GM18507 (cell line): ENCODE measurements around the gene VSTM5.
"Not testable (repeated sequence)": the region's sequence is repeated elsewhere in the genome, so short reads cannot be mapped to it uniquely, and the experiment has no call there.

Source experiments
- DNase-seq: peaks from one replicate; pipeline ENCODE4 v3.0.0; 2011; ENCODE audit warnings: low read depth; ENCODE audit not compliant: insufficient read length; ENCODE audit errors: extremely low spot score
- FAIRE-seq: peaks from 2 replicates; lab custom pipeline; 2011; peaks lifted over from hg19 to GRCh38; lab: Jason Lieb, UNC

VSTM5 gene

DNA sequence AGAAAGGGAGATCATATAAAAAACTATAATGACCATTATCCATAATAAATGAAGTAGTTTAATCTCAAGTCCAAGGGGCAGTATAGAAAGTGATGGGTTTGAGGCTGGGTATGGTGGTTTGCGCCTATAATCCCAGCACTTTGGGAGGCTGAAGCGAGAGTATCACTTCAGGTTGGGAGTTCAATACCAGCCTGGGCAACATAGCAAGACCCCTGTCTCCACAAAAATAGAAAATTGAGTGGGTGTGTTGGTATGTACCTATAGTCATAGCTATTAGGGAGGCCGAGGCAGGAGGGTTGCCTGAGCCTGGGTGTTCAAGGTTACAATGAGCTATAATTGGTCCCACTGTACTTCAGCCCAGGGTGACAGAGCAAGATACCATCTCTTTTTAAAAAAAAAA is 42.4 kb downstream of the VSTM5 start:
- FAIRE-seq (no peak), DNase-seq (no peak)

DNA sequence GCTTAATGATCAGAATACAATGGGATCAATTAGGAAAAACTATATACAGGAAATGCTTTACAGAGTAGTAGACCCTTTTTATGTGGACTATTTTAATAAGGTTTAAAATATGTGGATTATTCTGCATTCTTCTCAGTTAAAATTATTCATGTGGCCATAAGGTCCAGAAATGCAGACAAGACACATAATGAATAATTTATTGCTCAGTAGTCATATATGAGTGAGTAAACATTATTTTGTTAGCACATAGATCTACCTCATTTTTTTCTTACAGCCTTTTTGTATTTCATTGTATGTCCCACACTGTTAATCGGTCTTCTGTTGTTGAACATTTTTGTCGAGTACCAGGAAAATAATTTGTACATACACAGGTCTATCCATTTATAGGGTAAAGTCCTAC is 45.5 kb downstream of the VSTM5 start:
- DNase-seq (no peak), FAIRE-seq (no peak)

DNA sequence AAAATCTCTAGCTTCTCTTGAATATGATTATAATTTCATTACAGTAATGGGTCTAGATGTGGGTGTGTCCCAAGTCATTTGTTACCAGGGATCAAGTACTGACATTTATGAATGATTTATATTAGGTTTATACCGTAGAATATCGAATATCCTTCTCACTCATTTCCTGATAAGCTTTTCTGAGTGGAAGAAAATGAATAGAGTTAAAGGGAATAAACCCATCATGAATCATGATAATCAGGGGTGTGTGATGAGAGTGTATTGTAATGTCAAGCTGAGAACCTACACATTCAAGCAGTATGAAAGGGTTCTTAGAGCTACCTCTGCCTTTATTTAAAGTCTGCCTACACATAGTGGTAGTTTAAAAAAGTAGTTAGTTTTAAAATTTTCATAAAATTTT is 49.1 kb downstream of the VSTM5 start:
- no peak for FAIRE-seq
- DNase-seq = no peak

DNA sequence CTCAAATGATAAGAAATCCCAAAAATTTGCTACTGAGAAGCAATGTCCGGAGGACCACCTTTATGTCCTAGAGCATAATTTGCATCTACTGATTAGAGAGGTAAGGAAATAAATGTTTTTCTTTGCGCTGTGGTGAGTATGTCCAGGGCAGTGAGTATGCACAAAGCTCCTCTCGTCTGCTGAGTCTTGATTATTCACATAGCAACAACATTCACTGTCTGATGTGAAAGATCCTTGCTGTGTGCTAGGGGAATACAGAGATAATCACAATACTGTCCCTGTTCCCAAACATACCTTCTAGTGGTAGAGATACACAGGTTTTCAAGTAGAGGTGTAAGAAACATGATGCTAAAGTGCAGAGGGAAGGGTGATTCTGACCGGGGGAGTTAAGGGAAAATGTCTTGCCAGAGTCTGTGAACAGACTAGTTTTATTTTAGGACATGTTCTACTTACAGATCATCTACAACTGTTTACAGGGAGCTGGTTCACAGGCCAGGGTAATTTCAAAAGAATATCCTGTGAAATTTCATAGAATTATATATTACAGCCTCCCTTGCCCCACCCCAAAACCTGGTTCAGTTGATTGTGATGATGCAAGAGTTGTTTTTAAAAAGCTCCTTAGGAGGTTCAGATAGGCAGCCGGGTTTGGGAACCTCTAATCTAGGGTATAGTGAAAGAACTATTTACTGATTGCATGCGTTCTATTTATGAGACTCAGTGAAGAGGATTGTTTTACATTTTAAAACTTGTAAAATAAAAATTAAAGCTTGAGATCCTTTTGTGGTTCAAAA is 53.8 kb downstream of the VSTM5 start:
- FAIRE-seq = no peak
- no peak for DNase-seq

- no peak for FAIRE-seq
- DNase-seq = no peak
Measured at GRCh38 chr11:93791493-93791892, 58.9 kb downstream of the VSTM5 start.

- peak; percentile 12 for DNase-seq
- no peak for FAIRE-seq
Measured at GRCh38 chr11:93784935-93785360, 65.5 kb downstream of the VSTM5 start.

GRCh38 chr11:93784145-93784934 is 66.1 kb downstream of the VSTM5 start, which contains the start of gene MED17:
Gene MED17 (plus strand): TSS chr11:93784282. CDS start chr11:93784514, 232 bp downstream.
- DNase-seq (peak; percentile 80), FAIRE-seq (peak; percentile 95)

GRCh38 chr11:93783765-93784144 is 66.7 kb downstream of the VSTM5 start:
- DNase-seq (no peak), FAIRE-seq (no peak)

- no peak for DNase-seq
- FAIRE-seq = no peak
Measured at GRCh38 chr11:93783362-93783761, 67.1 kb downstream of the VSTM5 start.

DNA sequence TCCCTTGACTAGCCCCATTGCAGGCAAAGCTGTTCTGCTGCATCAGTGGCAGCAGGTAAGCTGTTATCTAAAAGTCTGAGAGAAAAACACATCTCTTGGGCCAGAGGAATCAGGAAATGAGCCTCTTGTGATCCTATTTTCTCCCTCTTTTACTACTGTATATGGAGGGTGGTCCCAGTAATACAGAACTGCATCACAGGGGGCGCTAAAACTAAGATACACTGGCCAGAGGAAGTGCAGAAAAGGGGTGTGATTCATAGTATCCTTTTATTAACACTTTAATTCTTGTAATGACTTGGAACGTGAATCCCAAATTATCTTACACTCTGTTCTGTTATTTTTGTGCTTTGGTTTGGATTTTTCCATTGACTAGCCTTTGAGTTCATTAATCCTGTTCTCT is 75.1 kb downstream of the VSTM5 start:
- FAIRE-seq = no peak
- DNase-seq = no peak

DNA sequence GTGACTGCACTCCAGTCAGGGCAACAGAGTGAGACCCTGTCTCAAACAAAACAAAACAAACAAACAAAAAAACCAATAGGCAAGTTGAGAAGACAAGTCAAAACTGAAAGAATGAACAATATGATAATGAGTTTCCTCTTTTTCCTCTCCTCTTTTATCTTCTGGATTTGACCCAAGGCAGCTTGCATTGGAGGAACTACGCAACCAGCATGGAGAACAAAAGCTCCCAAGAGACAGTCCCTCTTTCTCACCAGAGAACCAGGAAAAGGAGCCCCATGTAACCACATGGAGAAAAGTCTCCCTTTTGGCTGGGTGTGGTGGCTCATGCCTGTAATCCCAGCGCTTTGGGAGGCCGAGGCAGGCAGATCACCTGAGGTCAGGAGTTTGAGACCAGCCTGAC is 75.9 kb downstream of the VSTM5 start:
- DNase-seq, FAIRE-seq: not testable (repeated sequence)

GRCh38 chr11:93773601-93774200 is 76.7 kb downstream of the VSTM5 start:
- FAIRE-seq = no peak

GRCh38 chr11:93773045-93773477 is 77.4 kb downstream of the VSTM5 start:
- DNase-seq = no peak
- FAIRE-seq = no peak

More at GRCh38 chr11:93773601-93774200, 76.7 kb downstream of the VSTM5 start:
- no peak for DNase-seq

DNA sequence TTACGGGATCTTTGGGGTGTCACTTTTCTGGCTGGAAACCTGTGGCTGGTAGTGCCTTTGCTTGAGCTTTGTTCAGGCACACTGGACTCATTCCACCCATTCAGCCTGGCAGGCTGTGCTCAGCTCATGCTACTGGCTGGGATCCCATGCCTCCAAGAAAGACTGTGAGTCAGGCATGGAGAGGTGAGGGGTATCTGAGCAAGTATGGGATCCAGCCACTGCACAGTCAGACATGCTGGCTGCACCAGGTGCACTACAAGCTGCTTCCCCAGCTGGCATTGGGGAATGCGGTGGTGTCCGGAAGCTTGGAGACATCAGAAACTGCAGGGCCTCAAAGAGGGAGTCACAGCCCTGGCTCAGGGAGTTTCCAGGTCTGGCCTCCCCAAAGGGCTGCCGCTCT is 78.3 kb downstream of the VSTM5 start:
- FAIRE-seq (no peak), DNase-seq (no peak)

- no peak for DNase-seq
- FAIRE-seq = no peak
Measured at GRCh38 chr11:93770160-93770559, 80.3 kb downstream of the VSTM5 start.
